ENCODE results near the gene UHRF1.
"Not testable (repeated sequence)": the region's sequence is repeated elsewhere in the genome, so short reads cannot be mapped to it uniquely, and the experiment has no call there.

DNA sequence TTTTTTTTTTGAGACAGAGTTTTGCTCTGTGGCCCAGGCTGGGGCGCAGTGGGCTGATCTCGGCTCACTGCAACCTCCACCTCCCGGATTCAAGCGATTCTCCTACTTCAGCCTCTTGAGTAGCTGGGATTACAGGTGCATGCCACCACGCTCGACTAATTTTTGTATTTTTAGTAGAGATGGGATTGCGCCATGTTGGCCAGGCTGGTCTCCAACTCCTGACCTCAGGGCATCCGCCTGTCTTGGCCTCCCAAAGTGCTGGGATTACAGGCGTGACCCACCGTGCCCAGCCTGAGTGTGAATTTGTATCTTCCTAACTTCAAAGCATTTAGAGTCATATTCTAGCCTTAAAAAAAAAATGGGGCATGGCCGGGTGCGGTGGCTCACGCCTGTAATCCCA, 66.3 kb downstream of the UHRF1 start:
- TF ChIP-seq, protein P1, sequence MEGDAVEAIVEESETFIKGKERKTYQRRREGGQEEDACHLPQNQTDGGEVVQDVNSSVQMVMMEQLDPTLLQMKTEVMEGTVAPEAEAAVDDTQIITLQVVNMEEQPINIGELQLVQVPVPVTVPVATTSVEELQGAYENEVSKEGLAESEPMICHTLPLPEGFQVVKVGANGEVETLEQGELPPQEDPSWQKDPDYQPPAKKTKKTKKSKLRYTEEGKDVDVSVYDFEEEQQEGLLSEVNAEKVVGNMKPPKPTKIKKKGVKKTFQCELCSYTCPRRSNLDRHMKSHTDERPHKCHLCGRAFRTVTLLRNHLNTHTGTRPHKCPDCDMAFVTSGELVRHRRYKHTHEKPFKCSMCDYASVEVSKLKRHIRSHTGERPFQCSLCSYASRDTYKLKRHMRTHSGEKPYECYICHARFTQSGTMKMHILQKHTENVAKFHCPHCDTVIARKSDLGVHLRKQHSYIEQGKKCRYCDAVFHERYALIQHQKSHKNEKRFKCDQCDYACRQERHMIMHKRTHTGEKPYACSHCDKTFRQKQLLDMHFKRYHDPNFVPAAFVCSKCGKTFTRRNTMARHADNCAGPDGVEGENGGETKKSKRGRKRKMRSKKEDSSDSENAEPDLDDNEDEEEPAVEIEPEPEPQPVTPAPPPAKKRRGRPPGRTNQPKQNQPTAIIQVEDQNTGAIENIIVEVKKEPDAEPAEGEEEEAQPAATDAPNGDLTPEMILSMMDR (optimal IDR thresholded peaks at IDR 0.05 in 1 of 3, IDR thresholded peaks at IDR 0.05 in 1 of 3, conservative IDR thresholded peaks at IDR 0.05 in 1 of 3; ENCODE audit: extremely low read depth in 1 of 3, insufficient read depth in 2 of 3, low read length in 3 of 3): not testable (repeated sequence)
- not testable (repeated sequence) for TF ChIP-seq EZH2 (IDR thresholded peaks at IDR 0.05; ENCODE audit: low read length)

Measured in keratinocyte (primary cell).